HG02943 (cell line): ENCODE measurements around the gene RBPJ.

Experiments used
- ATAC-seq: cut with Tn5 transposase; IDR thresholded peaks from one replicate; pipeline ENCODE4 v1.9.1; 2021; ENCODE audit warnings: mild to moderate bottlenecking, low read depth, moderate library complexity; ENCODE audit not compliant: unreplicated experiment

Gene RBPJ

GRCh38 chr4:26451597-26451996 is 130.8 kb downstream of the RBPJ start:
- no peak for ATAC-seq

GRCh38 chr4:26452565-26453531 is 132.0 kb downstream of the RBPJ start:
- no peak for ATAC-seq

GRCh38 chr4:26454961-26455360 is 134.1 kb downstream of the RBPJ start:
- ATAC-seq, result no peak

- ATAC-seq, result no peak
Measured at GRCh38 chr4:26455571-26455970, 134.8 kb downstream of the RBPJ start.

GRCh38 chr4:26457412-26457811 is 136.6 kb downstream of the RBPJ start:
- no peak for ATAC-seq

GRCh38 chr4:26458157-26458561 is 137.3 kb downstream of the RBPJ start:
- no peak for ATAC-seq

- peak; percentile 65 for ATAC-seq
Measured at GRCh38 chr4:26459054-26459755, 138.4 kb downstream of the RBPJ start.

- no peak for ATAC-seq
Measured at GRCh38 chr4:26459756-26460530, 139.1 kb downstream of the RBPJ start.

- ATAC-seq, result no peak
Measured at GRCh38 chr4:26462874-26463273, 142.1 kb downstream of the RBPJ start.

- no peak for ATAC-seq
Measured at GRCh38 chr4:26463386-26463785, 142.6 kb downstream of the RBPJ start.

- no peak for ATAC-seq
Measured at GRCh38 chr4:26464420-26465095, 143.7 kb downstream of the RBPJ start.

- no peak for ATAC-seq
Measured at GRCh38 chr4:26466578-26467270, 145.9 kb downstream of the RBPJ start.

- no peak for ATAC-seq
Measured at GRCh38 chr4:26467724-26468123, 146.9 kb downstream of the RBPJ start.

GRCh38 chr4:26468283-26468949 is 147.6 kb downstream of the RBPJ start:
- no peak for ATAC-seq

GRCh38 chr4:26468977-26469376 is 148.2 kb downstream of the RBPJ start:
- no peak for ATAC-seq

GRCh38 chr4:26471890-26472289 is 151.1 kb downstream of the RBPJ start:
- ATAC-seq, result no peak

GRCh38 chr4:26473893-26474292 is 153.1 kb downstream of the RBPJ start:
- no peak for ATAC-seq

GRCh38 chr4:26474551-26474950 is 153.7 kb downstream of the RBPJ start:
- ATAC-seq, result no peak

- ATAC-seq, result no peak
Measured at GRCh38 chr4:26475716-26476115, 154.9 kb downstream of the RBPJ start.
